Spleen (tissue), 7 donors: ENCODE results near the gene PHF21B.

Experiments used
- CTCF ChIP-seq, 11 experiments: fragments of 200-600 bp in 7 of 11; fragments of 450-650 bp in 4 of 11; sonication (generic) in 4 of 11; IDR thresholded peaks in 8 of 11; conservative IDR thresholded peaks in 3 of 11; 1 replicate in 7 of 11; 2 replicates in 4 of 11; pipeline versions ENCODE4 v1.4.0 to v1.8.0; 2016 to 2021; ENCODE audit warnings: antibody characterized with exemption in 11 of 11, inconsistent platforms in 4 of 11, mild to moderate bottlenecking in 1 of 11
- POLR2A ChIP-seq, 3 donors: fragments of 450-650 bp; IDR thresholded peaks; one replicate each; pipeline ENCODE4 v1.5.1; 2017; ENCODE audit warnings: antibody characterized with exemption in 3 of 3, mild to moderate bottlenecking in 1 of 3
- POLR2AphosphoS5 ChIP-seq, 3 donors: sonication (generic); formaldehyde crosslinking; IDR thresholded peaks; one replicate each; pipeline ENCODE4 v1.5.1; 2017; ENCODE audit warnings: antibody characterized with exemption in 3 of 3
- donor health status: DM: no; HTN: no; CAD: no; lungs with moderate emphysema.
- donor health status: DM: no; HTN: no; CAD: no.
- donor health status: DM: no; HTN: no; CAD: no.

GRCh38 chr22:44859641-44860040, 150.2 kb downstream of the PHF21B start:
- TF ChIP-seq CTCF (IDR thresholded peaks at IDR 0.05 in 8 of 11, conservative IDR thresholded peaks at IDR 0.05 in 3 of 11), result no peak
- no peak for TF ChIP-seq POLR2A (IDR thresholded peaks at IDR 0.05)
- TF ChIP-seq POLR2AphosphoS5 (IDR thresholded peaks at IDR 0.05), result peak in 1 of 3 donors; percentile 8
